ENCODE data around the gene MTR. TPM values are rescaled to one million over a fixed set of nuclear protein-coding genes. Genes with fewer than 3 reads are reported as not detected.

Gene MTR
- total RNA-seq, 1 donor from 2014 or later, result 35.8 TPM

- H3K4me3 ChIP-seq (ENCODE audit: insufficient read depth, low read depth, low read length), result no peak overlapping the region
- Mint-ChIP-seq H3K9me3 (ENCODE audit: unreplicated experiment) (no peaks in the 10 kb centered on the region), H3K4me3 (ENCODE audit: unreplicated experiment) (no peak overlapping the region), H3K27me3 (ENCODE audit: low read depth, unreplicated experiment) (no peaks in the 10 kb centered on the region), H3K36me3 (ENCODE audit: low read depth, unreplicated experiment) (peaks cover 3% of the 10 kb centered on the region), H3K4me1 (ENCODE audit: low read depth, unreplicated experiment) (no peaks in the 10 kb centered on the region), H3K27ac (ENCODE audit: unreplicated experiment) (no peak overlapping the region)
- peaks cover 12% of the 10 kb centered on the region for H3K36me3 ChIP-seq (ENCODE audit: insufficient read depth, low read length)
- H3K9me3 ChIP-seq (ENCODE audit: insufficient read depth, low read depth, low read length), result no peaks in the 10 kb centered on the region
- no peaks in the 10 kb centered on the region for H4K20me1 ChIP-seq (ENCODE audit: insufficient read depth, low read length)
- no peaks in the 10 kb centered on the region for H3K4me1 ChIP-seq (ENCODE audit: insufficient read depth, low read length)
- DNase-seq (ENCODE audit: low read depth) (no peak), FAIRE-seq (no peak)
- TF ChIP-seq EZH2 (IDR thresholded peaks at IDR 0.05; ENCODE audit: insufficient read depth, low read length), result no peak
- no peak for TF ChIP-seq CTCF (IDR thresholded peaks at IDR 0.05; ENCODE audit: insufficient read depth, low read depth, low read length)
- H2AFZ ChIP-seq (ENCODE audit: low read depth, low read length), result no peak overlapping the region
- H3K27ac ChIP-seq (ENCODE audit: low read depth, low read length), result no peak overlapping the region
- peaks cover 15% of the 10 kb centered on the region for H3K79me2 ChIP-seq (ENCODE audit: insufficient read depth, low read length)
- no peak overlapping the region for H3K9ac ChIP-seq (ENCODE audit: low read length)
- no peak overlapping the region for H3K4me2 ChIP-seq (ENCODE audit: low read length)
- no peaks in the 10 kb centered on the region for H3K27me3 ChIP-seq (ENCODE audit: insufficient read depth, low read length)
Observed at GRCh38 chr1:236808564-236809130, 13.6 kb downstream of the MTR start.

DNA sequence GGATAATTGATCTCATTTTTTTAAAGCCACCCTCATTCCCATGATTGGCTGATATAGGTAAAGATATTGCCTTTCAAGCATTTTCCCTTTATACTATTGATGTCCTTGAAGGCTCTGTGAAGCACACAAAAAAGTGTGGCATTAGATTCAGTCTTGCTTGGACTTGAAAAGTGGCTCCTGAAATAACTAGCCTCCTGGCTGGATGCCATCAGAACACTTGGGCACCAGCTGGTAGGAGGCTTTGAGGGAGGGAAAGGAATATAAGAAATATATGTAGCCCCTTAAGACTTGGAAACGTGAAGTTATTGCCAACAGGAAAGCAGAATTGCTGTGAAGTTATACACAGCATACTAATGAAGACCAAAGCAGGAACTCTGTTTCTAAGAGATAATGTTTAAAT lies 14.1 kb downstream of the MTR start:
- H3K27me3 ChIP-seq (ENCODE audit: insufficient read depth, low read length), result no peaks in the 10 kb centered on the region
- Mint-ChIP-seq H3K9me3 (ENCODE audit: unreplicated experiment) (no peaks in the 10 kb centered on the region), H3K27me3 (ENCODE audit: low read depth, unreplicated experiment) (no peaks in the 10 kb centered on the region), H3K4me3 (ENCODE audit: unreplicated experiment) (no peak overlapping the region), H3K4me1 (ENCODE audit: low read depth, unreplicated experiment) (no peaks in the 10 kb centered on the region), H3K36me3 (ENCODE audit: low read depth, unreplicated experiment) (peaks cover 3% of the 10 kb centered on the region), H3K27ac (ENCODE audit: unreplicated experiment) (no peak overlapping the region)
- H3K36me3 ChIP-seq (ENCODE audit: insufficient read depth, low read length), result peaks cover 12% of the 10 kb centered on the region
- FAIRE-seq (no peak), DNase-seq (ENCODE audit: low read depth) (no peak)
- no peak overlapping the region for H3K9ac ChIP-seq (ENCODE audit: low read length)
- TF ChIP-seq EZH2 (IDR thresholded peaks at IDR 0.05; ENCODE audit: insufficient read depth, low read length), result no peak
- no peak for TF ChIP-seq CTCF (IDR thresholded peaks at IDR 0.05; ENCODE audit: insufficient read depth, low read depth, low read length)
- no peaks in the 10 kb centered on the region for H3K9me3 ChIP-seq (ENCODE audit: insufficient read depth, low read depth, low read length)
- H3K27ac ChIP-seq (ENCODE audit: low read depth, low read length), result no peak overlapping the region
- H3K79me2 ChIP-seq (ENCODE audit: insufficient read depth, low read length), result peaks cover 15% of the 10 kb centered on the region
- no peaks in the 10 kb centered on the region for H4K20me1 ChIP-seq (ENCODE audit: insufficient read depth, low read length)
- H2AFZ ChIP-seq (ENCODE audit: low read depth, low read length), result no peak overlapping the region
- no peak overlapping the region for H3K4me3 ChIP-seq (ENCODE audit: insufficient read depth, low read depth, low read length)
- H3K4me1 ChIP-seq (ENCODE audit: insufficient read depth, low read length), result no peaks in the 10 kb centered on the region
- H3K4me2 ChIP-seq (ENCODE audit: low read length), result no peak overlapping the region

GRCh38 chr1:236810018-236810417 lies 14.9 kb downstream of the MTR start:
- no peak overlapping the region for H2AFZ ChIP-seq (ENCODE audit: low read depth, low read length)
- no peaks in the 10 kb centered on the region for H3K27me3 ChIP-seq (ENCODE audit: insufficient read depth, low read length)
- no peak overlapping the region for H3K4me2 ChIP-seq (ENCODE audit: low read length)
- H4K20me1 ChIP-seq (ENCODE audit: insufficient read depth, low read length), result no peaks in the 10 kb centered on the region
- FAIRE-seq (no peak), DNase-seq (ENCODE audit: low read depth) (no peak)
- TF ChIP-seq CTCF (IDR thresholded peaks at IDR 0.05; ENCODE audit: insufficient read depth, low read depth, low read length) (no peak), EZH2 (IDR thresholded peaks at IDR 0.05; ENCODE audit: insufficient read depth, low read length) (no peak)
- Mint-ChIP-seq H3K27ac (ENCODE audit: unreplicated experiment) (no peak overlapping the region), H3K36me3 (ENCODE audit: low read depth, unreplicated experiment) (peaks cover 3% of the 10 kb centered on the region), H3K27me3 (ENCODE audit: low read depth, unreplicated experiment) (no peaks in the 10 kb centered on the region), H3K4me3 (ENCODE audit: unreplicated experiment) (no peak overlapping the region), H3K4me1 (ENCODE audit: low read depth, unreplicated experiment) (no peaks in the 10 kb centered on the region), H3K9me3 (ENCODE audit: unreplicated experiment) (no peaks in the 10 kb centered on the region)
- H3K79me2 ChIP-seq (ENCODE audit: insufficient read depth, low read length), result peaks cover 13% of the 10 kb centered on the region
- H3K27ac ChIP-seq (ENCODE audit: low read depth, low read length), result no peak overlapping the region
- H3K36me3 ChIP-seq (ENCODE audit: insufficient read depth, low read length), result peaks cover 15% of the 10 kb centered on the region
- no peaks in the 10 kb centered on the region for H3K9me3 ChIP-seq (ENCODE audit: insufficient read depth, low read depth, low read length)
- no peaks in the 10 kb centered on the region for H3K4me1 ChIP-seq (ENCODE audit: insufficient read depth, low read length)
- no peak overlapping the region for H3K4me3 ChIP-seq (ENCODE audit: insufficient read depth, low read depth, low read length)
- H3K9ac ChIP-seq (ENCODE audit: low read length), result no peak overlapping the region
